ENCODE measurements around the gene C1orf185. TPM values are rescaled to one million over a fixed set of nuclear protein-coding genes. Genes with fewer than 3 reads are reported as not detected.
"Not testable (repeated sequence)": the region's sequence is repeated elsewhere in the genome, so short reads cannot be mapped to it uniquely, and the experiment has no call there.

Gene C1orf185
- total RNA-seq, 4 donors from 2014 or later = not detected

GRCh38 chr1:51133045-51133444, 31.0 kb downstream of the C1orf185 start:
- TF ChIP-seq POLR2A (IDR thresholded peaks at IDR 0.05) = no peak
- no peak for TF ChIP-seq CTCF (IDR thresholded peaks at IDR 0.05)
- Histone ChIP-seq H3K27ac (no peak overlapping the region), H3K27me3 (no peaks in the 10 kb centered on the region), H3K36me3 (no peaks in the 10 kb centered on the region), H3K4me1 (no peaks in the 10 kb centered on the region), H3K9me3 (no peaks in the 10 kb centered on the region), H3K4me3 (no peak overlapping the region)
- no peak for DNase-seq
- intact Hi-C loops (cut with DNase I; ENCODE audit: low total_unique reads) = no loop called here

GRCh38 chr1:51137696-51138095, 35.7 kb downstream of the C1orf185 start:
- H3K36me3 ChIP-seq; DNase-seq; H3K4me1 ChIP-seq; H3K27me3 ChIP-seq; H3K4me3 ChIP-seq; intact Hi-C loops (cut with DNase I; ENCODE audit: low total_unique reads); H3K27ac ChIP-seq; H3K9me3 ChIP-seq: not testable (repeated sequence)

GRCh38 chr1:51139474-51139873, 37.4 kb downstream of the C1orf185 start:
- Histone ChIP-seq H3K4me3 (no peak overlapping the region), H3K27me3 (no peaks in the 10 kb centered on the region), H3K9me3 (no peaks in the 10 kb centered on the region), H3K4me1 (no peaks in the 10 kb centered on the region), H3K27ac (no peak overlapping the region), H3K36me3 (no peaks in the 10 kb centered on the region)
- DNase-seq = no peak
- intact Hi-C loops (cut with DNase I; ENCODE audit: low total_unique reads) = no loop called here
- TF ChIP-seq CTCF (IDR thresholded peaks at IDR 0.05) (no peak), POLR2A (IDR thresholded peaks at IDR 0.05) (no peak)

- Histone ChIP-seq H3K27me3 (no peaks in the 10 kb centered on the region), H3K4me1 (no peaks in the 10 kb centered on the region), H3K27ac (no peak overlapping the region), H3K9me3 (no peaks in the 10 kb centered on the region), H3K36me3 (no peaks in the 10 kb centered on the region), H3K4me3 (no peak overlapping the region)
- no peak for TF ChIP-seq CTCF (IDR thresholded peaks at IDR 0.05)
- TF ChIP-seq POLR2A (IDR thresholded peaks at IDR 0.05) = no peak
- intact Hi-C loops (cut with DNase I; ENCODE audit: low total_unique reads) = no loop called here
- no peak for DNase-seq
These were observed 45.4 kb downstream of the C1orf185 start for GRCh38 chr1:51147394-51147793.

GRCh38 chr1:51154776-51155175, 52.7 kb downstream of the C1orf185 start:
- intact Hi-C loops (cut with DNase I; ENCODE audit: low total_unique reads) = no loop called here
- Histone ChIP-seq H3K9me3 (peaks cover 0 to 7% of the 10 kb centered on the region in 2 donors), H3K27me3 (no peaks in the 10 kb centered on the region), H3K36me3 (no peaks in the 10 kb centered on the region), H3K27ac (no peak overlapping the region), H3K4me1 (no peaks in the 10 kb centered on the region), H3K4me3 (no peak overlapping the region)
- no peak for DNase-seq
- no peak for TF ChIP-seq CTCF (IDR thresholded peaks at IDR 0.05)
- TF ChIP-seq POLR2A (IDR thresholded peaks at IDR 0.05) = no peak

- Histone ChIP-seq H3K36me3 (no peaks in the 10 kb centered on the region), H3K4me3 (no peak overlapping the region), H3K4me1 (no peaks in the 10 kb centered on the region), H3K9me3 (peaks cover 0 to 7% of the 10 kb centered on the region in 2 donors), H3K27ac (no peak overlapping the region), H3K27me3 (no peaks in the 10 kb centered on the region)
- intact Hi-C loops (cut with DNase I; ENCODE audit: low total_unique reads) = no loop called here
- no peak for DNase-seq
- TF ChIP-seq CTCF (IDR thresholded peaks at IDR 0.05) = no peak
- TF ChIP-seq POLR2A (IDR thresholded peaks at IDR 0.05) = no peak
These were observed 54.7 kb downstream of the C1orf185 start for GRCh38 chr1:51156752-51157151.

All from uterus (tissue), 4 donors.